NCI-H446 (cell line): ENCODE results near the gene SCGB1A1.
"Not testable (repeated sequence)": the region's sequence is repeated elsewhere in the genome, so short reads cannot be mapped to it uniquely, and the experiment has no call there.

Experiments used
- DNase-seq, 2 experiments: peaks; one replicate each; lab custom pipeline; 2025; lab: John Stamatoyannopoulos, UW

The SCGB1A1 gene, protein sequence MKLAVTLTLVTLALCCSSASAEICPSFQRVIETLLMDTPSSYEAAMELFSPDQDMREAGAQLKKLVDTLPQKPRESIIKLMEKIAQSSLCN

DNA sequence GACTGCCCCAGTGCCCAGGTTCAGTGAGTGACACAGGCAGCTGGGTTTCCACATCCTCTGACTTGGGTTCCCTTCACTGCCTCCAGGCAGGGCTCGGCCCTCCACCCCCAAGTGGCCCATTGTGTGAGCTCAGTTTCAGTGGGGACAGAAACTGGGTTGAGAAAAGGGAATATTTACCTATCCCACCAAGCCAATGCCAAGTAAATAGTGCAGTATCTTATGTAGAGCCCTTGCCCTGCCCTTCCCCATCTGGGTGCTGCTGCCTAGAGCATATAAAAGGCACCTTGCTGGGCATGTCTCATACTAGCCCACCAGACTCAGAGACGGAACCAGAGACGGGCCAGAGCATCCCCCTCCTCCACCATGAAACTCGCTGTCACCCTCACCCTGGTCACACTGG is at the start of gene SCGB1A1:
Gene SCGB1A1 (plus strand): TSS at position 301 of the 400 bp plus-strand sequence. CDS start 63 bp downstream, at position 364.
- no peak for DNase-seq

DNA sequence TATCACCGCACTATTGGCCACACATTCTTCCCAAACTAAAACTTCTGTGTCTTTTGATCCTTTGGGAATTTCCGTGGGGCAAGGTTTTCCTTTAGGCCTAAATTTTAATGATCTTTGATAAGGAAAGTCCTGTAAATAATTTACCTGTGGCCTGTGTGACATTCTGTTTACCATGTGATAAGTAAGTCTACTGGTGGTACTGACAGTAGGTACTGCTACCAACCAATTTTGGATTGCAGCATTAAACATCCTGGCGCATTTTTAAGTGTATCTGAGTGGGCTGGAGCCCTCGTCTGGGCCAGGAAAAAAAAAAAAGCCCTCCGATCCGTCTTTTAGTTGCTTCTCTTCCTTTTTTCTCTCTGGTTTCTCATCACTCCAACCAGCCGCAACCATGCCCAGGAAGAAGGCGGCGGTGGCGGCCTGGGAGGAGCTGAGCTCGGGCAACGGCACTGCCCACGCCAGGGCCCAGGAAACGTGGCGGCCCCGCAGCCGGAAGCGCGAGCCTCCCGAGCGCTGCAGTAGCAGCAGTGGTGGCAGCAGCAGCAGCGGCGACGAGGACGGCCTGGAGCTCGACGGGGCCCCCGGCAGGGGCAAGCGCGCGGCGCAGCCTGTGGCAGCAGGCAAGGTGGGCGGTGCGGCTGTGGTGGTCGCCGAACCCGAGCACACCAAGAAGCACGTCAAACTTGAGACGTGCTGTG is 47.9 kb upstream of the SCGB1A1 start:
- no peak for DNase-seq

DNA sequence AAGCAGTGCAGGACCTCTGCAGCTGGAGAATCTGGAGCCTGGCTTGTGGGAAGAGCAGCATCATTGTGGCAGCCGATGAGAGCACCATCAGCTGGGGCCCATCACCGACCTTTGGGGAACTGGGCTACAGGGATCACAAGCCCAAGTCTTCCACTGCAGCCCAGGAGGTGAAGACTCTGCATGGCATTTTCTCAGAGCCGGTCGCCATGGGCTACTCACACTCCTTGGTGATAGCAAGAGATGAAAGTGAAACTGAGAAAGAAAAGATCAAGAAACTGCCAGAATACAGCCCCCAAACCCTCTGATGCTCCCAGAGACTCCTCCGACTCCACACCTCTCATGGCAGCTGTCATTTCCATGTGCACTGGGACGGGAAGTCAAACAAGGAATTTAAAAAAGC is 46.0 kb upstream of the SCGB1A1 start:
- DNase-seq: no peak

DNA sequence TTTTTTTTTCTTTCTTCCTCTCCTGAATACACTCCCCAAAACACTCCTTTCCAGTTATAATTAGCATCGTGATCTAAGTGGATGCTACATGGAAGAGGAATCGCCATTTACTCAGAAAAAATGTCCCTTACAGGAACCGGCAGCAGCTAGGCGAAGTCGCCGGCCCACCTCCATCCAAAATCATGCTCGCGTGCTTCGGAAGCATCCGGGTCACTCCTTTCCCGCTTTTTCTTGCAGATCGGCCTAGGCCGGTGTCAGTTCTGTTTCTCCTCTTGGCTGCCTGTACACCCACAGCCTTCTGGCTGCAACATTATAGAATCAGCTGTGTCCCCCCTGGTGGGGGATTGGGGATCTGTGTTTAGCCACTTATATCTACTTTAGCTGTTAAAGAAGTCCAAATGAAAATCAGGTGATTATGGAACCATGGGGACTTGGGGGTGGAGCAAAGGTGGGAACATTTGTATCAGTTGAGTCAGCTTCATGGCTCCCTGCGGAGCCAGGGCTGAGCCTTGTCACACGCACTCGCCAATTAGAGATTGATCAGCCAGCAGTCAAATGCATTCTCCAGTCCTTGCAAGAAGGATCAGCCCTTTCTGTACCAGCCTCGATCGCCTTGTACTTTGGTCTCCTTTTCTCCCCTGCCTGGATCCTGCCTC is 45.2 kb upstream of the SCGB1A1 start:
- DNase-seq: no peak

DNA sequence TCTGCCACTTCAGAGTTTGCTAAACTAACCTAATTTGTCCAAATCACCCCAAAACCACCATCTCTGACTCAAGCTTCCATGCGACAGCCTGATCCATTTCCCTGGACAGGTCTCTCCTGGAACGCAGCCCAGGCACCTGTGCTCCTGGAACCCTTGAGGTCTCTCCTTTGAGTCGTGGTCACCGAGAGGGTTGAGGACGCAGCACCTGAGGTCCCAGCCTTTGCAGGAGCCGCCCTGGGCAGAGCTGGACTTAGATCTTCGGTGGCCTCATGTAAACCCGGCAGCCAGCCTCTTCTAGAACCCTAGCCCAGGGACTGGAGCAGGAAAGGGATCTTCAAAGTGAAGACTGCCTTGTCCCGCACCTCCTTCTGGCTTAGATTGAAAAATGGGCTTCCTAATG is 44.0 kb upstream of the SCGB1A1 start:
- no peak for DNase-seq

DNA sequence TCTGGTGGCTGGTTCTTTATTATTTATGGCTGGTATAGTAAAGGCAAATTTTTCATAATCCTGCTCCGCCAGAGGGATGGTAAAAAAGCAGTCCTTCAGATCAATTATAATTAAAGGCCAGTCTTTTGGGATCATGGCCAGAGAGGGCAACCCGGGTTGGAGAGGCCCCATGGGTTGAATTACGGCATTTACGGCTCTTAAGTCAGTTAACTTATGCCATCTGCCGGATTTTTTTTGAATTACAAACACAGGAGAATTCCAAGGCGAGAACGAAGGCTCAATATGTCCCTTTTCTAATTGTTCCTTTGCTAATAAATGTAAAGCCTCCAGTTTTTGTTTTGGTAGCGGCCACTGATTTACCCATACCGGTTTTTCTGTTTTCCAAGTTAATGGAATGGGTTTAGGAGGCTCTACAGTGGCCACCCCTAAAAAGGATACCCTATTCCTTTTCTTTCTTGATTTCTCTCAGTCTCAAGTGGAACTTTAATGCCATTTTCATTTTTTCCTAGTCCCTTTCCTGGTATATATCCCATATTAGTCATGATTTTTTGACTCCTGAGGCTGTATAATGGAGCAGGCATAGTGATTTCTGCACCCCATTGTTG is 40.3 kb upstream of the SCGB1A1 start:
- peak in 1 of 2 experiments; percentile 54 for DNase-seq

DNA sequence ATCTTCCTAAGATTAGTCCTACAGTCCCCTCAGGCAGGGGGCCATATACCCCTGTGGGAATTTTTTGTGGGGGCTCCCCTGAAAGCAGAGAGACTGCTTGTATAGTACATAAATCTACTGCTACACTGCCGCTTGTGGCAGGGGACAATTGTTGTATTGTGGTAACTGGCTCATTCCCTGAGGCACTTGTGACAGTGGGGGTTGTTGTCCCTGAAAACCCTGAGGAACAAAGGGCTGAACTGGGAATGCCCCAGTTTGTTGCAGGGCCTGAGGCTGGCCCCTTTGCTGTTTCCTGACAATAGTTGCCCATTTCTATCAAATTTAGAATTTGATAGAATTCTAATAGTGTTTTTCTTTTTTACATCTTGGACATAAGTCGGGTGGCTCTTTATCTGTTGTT is 39.2 kb upstream of the SCGB1A1 start:
- DNase-seq: not testable (repeated sequence)

DNA sequence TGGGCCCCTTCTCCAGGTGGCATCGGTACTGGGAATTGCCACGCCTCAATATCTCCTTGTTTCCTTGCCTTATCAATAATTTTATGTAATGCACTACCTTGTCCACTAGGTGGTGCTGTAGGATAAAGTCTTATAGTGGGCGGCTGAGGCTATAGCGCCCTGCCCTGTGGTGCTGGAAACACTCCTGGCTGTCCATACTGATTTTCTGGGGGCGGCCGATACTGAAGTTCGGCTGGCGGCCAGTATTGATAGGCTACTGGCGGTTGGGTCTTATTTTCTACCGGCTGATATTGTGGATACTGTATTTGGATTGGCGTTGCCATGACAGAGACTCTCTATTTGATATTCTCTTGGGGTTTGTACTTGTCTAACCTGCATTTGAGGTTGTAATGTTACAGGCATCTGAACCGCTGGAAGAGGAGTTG is 38.0 kb upstream of the SCGB1A1 start:
- DNase-seq: peak; percentile 53 to 81

DNA sequence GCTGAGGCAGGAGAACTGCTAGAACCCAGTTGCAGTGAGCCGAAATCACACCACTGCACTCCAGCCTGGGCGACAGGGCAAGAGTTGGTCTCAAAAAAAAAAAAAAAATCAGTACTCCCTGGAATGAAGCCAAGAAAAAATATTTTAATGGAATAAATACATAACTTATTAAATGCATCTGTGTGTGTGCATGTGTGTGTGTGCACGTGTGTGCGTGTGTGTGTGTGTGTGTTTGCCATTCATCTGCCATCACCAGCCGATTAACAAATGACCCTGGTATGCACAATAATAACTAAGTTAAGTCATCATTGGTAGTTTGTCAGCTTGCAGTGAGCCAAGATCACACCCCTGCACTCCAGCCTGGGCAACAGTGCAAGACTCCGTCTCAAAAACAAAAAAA is 35.0 kb upstream of the SCGB1A1 start:
- no peak for DNase-seq

DNA sequence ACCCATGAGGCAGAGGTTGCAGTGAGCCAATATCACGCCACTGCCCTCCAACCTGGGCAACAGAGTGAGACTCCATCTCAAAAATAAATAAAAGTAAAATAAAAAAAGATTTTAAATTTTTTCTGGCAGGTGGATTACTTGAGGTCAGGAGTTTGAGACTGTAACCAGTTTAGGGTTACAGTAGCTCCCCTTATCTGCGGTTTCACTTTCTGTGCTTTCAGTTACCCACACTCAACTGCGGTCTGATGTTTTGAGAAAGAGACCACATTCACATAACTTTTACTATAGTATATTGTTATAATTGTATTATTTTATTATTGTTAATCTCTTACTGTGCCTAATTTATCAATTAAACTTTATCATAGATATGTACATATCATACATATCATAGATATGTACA is 32.8 kb upstream of the SCGB1A1 start:
- DNase-seq: not testable (repeated sequence)

DNA sequence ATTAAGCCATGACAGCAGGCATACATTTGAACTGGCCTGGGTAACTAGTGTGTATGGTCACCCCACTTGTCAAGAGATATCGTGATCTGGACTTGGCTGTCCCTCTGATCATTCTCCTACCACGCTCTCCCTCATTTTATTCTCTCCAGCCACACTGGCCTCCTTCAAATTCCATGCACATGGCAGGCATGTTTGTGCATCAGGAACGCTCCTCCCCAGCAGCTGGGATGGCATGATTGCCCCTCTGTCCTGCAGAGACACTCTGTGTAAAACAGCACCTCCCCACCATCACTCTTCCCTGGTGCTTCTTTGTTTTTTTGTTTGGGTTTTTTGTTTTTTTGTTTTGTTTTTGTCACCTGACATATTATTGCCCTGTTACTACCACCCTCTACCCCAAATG is 31.5 kb upstream of the SCGB1A1 start:
- no peak for DNase-seq

DNA sequence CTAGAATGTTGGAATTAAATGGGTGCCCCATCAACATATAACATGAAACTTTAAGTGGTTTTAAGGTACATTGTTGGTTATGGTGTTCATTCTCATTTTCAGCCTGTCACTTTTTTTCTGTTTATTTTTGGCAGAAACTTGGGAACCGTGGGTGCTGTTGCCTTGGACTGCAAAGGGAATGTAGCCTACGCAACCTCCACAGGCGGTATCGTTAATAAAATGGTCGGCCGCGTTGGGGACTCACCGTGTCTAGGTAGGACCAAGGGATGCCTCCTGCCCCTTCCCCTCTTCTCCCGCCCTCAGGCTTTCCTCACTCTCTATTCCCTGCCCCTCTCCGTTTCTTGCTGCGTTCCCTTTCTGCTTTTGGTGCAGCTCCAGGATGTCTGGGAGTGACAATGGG is 29.8 kb upstream of the SCGB1A1 start:
- no peak for DNase-seq

DNA sequence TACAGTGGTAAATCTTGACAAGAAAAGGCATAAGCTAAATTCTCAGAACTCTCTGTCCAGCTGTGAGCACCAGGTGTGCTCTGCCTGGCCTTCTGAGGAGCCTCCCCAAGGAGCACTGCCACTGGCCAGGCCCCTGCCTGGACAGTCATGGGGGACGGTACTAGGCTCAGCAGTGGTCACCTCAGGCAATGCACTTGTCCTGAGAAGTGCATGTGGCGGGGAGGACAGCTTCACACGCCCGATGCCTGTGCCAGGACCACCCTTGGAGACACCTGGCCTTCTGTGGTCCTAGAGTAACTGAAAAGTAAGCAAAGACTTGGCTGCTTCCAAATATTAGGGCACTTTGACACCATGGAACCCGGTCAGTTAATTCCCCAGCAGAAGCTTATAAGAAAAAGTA is 28.6 kb upstream of the SCGB1A1 start:
- no peak for DNase-seq

DNA sequence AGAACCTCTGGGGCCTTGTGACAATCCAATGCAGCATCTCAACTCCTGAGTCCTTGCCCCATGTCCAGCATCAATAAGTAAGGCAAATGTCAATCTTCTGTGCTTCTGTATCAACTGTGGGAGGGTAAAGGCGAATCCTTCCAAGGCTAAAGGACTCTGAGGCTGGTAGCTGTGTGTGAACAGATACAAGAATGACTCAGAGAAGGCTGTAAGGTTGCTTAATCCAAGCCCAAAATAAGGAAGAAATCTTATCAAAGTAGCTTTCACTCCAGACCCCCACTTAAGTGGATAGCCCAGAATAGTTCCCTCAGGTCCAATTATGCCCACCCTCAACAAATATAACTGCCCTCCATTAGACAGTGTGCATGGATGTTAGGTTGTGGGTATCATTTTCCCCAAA is 28.1 kb upstream of the SCGB1A1 start:
- DNase-seq: no peak

DNA sequence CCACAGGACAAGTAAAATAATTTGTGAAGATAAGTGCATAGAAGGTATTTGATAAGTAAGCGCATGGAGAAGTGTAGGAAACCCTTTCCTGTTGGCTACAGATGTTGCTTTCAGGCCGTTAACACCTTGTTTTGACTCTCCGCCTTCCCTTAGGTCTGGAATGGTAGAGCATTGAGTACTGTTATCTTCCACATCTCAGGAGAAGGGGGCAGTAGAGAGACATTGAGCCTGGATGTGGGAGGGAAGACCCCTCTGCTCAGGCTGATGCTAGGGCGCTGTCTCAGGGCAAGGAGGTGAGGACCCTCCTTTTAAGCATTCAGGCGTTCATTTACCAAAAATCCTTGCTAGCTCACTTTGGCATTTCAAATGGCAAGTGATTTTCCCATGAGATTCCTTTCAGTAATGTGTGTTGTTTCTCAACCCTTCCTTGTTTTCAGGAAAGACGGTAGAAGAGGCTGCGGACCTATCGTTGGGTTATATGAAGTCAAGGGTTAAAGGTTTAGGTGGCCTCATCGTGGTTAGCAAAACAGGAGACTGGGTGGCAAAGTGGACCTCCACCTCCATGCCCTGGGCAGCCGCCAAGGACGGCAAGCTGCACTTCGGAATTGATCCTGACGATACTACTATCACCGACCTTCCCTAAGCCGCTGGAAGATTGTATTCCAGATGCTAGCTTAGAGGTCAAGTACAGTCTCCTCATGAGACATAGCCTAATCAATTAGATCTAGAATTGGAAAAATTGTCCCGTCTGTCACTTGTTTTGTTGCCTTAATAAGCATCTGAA is 27.0 kb upstream of the SCGB1A1 start:
- no peak for DNase-seq

DNA sequence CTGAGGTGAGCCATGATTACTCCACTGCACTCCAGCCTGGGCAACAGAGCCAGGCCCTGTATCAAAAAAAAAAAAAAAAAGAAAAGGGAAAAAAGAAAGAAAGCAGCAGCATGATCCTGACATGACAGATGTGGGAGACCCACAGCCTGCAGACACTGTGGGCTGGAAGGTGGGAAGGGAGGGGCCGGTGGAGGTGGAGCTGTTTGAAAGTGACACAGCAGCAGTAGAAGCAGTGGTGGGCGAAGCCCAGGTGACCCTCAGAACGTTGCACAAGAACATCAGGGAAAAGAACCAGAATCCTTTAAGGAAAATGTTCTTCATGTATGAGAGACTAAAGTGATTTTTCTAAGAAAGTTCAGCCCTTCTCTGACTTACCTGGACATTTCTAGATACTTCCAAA is 26.3 kb upstream of the SCGB1A1 start:
- DNase-seq: no peak

DNA sequence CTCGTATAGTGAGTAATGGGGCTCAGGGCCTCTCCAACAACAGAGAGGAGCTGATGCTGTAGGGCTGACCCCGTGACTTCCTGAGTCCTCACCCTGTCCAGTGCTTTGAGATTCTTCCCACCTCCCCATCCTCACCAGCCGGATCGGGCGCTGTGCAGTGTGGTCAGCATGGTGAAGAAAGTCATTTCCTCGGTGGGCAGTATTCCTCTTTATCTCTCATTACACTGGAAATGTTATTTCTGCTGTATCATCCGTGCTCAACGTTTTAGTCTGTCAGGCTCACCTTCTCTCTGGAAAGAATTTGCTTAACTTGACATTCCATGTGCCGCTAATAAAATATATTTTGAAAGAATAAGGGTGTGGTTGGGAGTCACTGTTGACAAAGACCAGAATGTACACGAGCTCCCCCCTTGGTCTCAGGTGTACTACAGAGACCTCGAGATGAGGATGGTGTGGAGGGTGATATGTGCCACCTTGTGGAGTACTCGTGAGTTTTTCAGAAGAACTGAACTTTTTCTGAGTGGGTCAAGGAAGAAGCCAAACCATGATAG is 25.7 kb upstream of the SCGB1A1 start:
- no peak for DNase-seq

DNA sequence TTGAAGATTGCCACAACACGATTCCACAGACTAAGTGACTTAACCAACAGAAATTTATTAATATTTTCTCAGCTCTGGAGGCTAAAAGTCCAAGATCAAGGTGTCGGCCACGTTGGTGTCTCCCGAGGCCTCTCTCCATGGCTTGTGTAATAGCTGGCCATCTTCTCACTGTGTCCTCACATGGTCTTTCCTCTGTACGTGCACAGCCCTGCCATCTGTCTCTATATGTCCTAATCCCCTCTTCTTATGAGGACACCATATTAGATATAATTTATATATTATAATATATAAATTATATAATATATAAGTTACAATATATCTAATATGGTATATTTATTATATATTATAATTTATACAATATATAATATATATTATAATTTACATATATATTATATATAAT is 25.1 kb upstream of the SCGB1A1 start:
- DNase-seq: no peak

DNA sequence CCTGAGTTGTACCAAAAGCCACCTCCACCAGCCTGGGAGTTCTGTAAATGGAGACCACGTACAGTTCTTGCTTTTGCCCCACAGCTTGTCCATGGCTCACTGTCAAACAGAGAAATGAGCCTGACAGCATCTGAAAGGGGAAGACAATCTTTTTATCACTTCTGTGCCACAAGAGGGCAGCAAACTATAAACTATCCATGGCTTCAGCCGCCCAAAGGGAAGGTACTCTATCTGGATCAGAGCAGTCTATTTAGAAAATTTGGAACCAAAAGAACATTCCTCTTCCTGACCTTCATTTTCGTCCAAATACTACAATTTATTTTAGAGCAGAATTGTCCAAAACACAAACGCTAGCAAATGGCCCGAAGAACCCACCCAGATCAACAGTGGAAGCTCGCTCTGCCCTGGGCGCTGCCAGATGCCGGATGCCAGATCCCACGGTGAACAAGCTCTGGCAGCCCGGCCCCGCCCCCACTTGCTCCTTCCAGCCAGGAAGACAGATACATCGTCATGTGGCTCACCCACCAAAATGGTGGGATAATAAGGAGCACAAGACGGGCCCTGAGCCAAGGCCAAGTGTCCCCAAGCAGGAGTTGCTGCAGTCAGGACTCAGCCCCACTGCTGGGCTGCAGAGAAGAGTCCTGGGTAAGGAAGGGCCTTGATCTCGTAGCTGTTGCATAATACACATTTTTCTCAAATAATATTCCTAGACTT is 23.9 kb upstream of the SCGB1A1 start:
- DNase-seq: peak; percentile 82 to 88

DNA sequence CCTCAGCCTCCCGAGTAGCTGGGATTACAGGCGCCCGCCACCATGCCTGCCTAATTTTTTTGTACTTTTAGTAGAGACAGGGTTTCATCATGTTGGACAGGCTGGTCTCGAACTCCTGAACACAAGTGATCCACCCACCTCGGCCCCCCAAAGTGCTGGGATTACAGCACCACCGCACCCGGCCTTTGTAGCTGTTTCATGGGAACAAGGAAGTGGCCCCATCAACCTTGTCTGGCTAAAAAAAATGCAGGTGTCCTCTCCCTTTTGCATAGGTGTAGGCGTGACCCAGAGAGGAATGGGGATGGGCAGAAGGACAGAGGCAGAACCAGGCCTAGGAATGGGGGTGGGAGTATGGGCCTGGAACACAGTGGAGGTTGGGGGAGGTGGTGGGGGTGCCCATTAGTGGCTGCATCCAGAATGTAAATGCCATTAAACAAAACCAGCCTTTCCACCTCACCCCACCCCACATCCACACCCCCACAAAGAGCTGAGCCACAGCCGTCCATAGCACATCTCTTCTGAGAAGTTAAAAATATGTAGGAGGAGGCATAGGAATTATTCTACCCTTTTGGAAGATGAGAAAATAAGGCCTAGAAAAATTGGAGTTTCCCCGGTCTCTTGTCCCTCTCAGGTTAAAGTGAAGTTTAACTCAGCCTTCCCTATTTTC is 22.8 kb upstream of the SCGB1A1 start:
- no peak for DNase-seq
